GM23338 (cell line): ENCODE measurements around the gene VOPP1. TPM values are rescaled to one million over a fixed set of nuclear protein-coding genes. Genes with fewer than 3 reads are reported as not detected.

Experiments
- ATAC-seq: fragments of 200-7000 bp; cut with Tn5 transposase; 3 replicates; pipeline ENCODE4 v1.9.1; 2020
- DNase-seq: peaks from one replicate; pipeline ENCODE4 v3.0.0-alpha.2; 2015; ENCODE audit warnings: low spot score
- H2AFZ ChIP-seq: fragments of 200-600 bp; sonication (generic); 2 replicates; pipeline ENCODE4 v1.8.0; 2016; ENCODE audit warnings: antibody characterized with exemption, mild to moderate bottlenecking, moderate library complexity
- H3F3A ChIP-seq: fragments of 200-600 bp; sonication (generic); replicated peaks from 2 replicates; pipeline ENCODE4 v1.8.0; 2017; ENCODE audit warnings: antibody characterized with exemption, mixed run types, low read depth
- H3K27ac ChIP-seq: fragments of 200-600 bp; sonication (generic); 2 replicates; pipeline ENCODE4 v1.6.1; 2016; ENCODE audit warnings: low read depth
- H3K27me3 ChIP-seq: fragments of 200-600 bp; sonication (generic); 2 replicates; pipeline ENCODE4 v1.8.0; 2016; ENCODE audit warnings: mild to moderate bottlenecking, mixed run types, moderate library complexity; ENCODE audit not compliant: insufficient read depth
- H3K36me3 ChIP-seq: fragments of 200-600 bp; sonication (generic); 2 replicates; pipeline ENCODE4 v1.8.0; 2016; ENCODE audit warnings: mild to moderate bottlenecking; ENCODE audit not compliant: insufficient read depth
- H3K4me1 ChIP-seq: fragments of 200-600 bp; sonication (generic); 2 replicates; pipeline ENCODE4 v1.8.0; 2016; ENCODE audit warnings: mild to moderate bottlenecking, moderate library complexity; ENCODE audit not compliant: insufficient read depth
- H3K4me2 ChIP-seq: fragments of 200-600 bp; sonication (generic); 2 replicates; pipeline ENCODE4 v1.7.1; 2017; ENCODE audit warnings: mixed run types
- H3K4me3 ChIP-seq: fragments of 200-600 bp; sonication (generic); 2 replicates; pipeline ENCODE4 v1.6.1; 2016; ENCODE audit warnings: mixed run types
- H3K79me2 ChIP-seq: fragments of 200-600 bp; sonication (generic); replicated peaks from 2 replicates; pipeline ENCODE4 v1.8.0; 2017; ENCODE audit warnings: mild to moderate bottlenecking; ENCODE audit not compliant: insufficient read depth
- H3K9me2 ChIP-seq: fragments of 200-600 bp; sonication (generic); 2 replicates; pipeline ENCODE4 v1.8.0; 2017; ENCODE audit not compliant: insufficient read depth
- H4K20me1 ChIP-seq: fragments of 200-600 bp; sonication (generic); replicated peaks from 2 replicates; pipeline ENCODE4 v1.8.0; 2017; ENCODE audit warnings: mild to moderate bottlenecking; ENCODE audit not compliant: insufficient read depth
- H3K27ac Mint-ChIP-seq: 2 replicates; pipeline ENCODE4 v1.8.0; 2020; ENCODE audit warnings: inconsistent platforms, mild to moderate bottlenecking, moderate library complexity, mixed read lengths
- H3K27me3 Mint-ChIP-seq: 3 replicates; pipeline ENCODE4 v1.8.0; 2022; ENCODE audit warnings: low read depth, mild to moderate bottlenecking, moderate library complexity, mixed read lengths, inconsistent platforms; ENCODE audit not compliant: insufficient read depth, poor library complexity
- H3K36me3 Mint-ChIP-seq: 3 replicates; pipeline ENCODE4 v1.8.0; 2021; ENCODE audit warnings: low read depth, mild to moderate bottlenecking, inconsistent platforms, moderate library complexity, mixed read lengths
- H3K4me1 Mint-ChIP-seq: 3 replicates; pipeline ENCODE4 v1.8.0; 2020; ENCODE audit warnings: mild to moderate bottlenecking, inconsistent platforms, mixed read lengths
- H3K4me3 Mint-ChIP-seq: 3 replicates; pipeline ENCODE4 v1.8.0; 2021; ENCODE audit warnings: moderate library complexity, mild to moderate bottlenecking, inconsistent platforms, mixed read lengths
- H3K9me3 Mint-ChIP-seq: 3 replicates; pipeline ENCODE4 v1.8.0; 2020; ENCODE audit warnings: moderate library complexity, mild to moderate bottlenecking, inconsistent platforms, mixed read lengths
- CREB1 ChIP-seq: fragments of 250-450 bp; sonication (Bioruptor Pico); IDR thresholded peaks from 2 replicates; pipeline ENCODE4 v1.5.0; 2020; ENCODE audit warnings: low read depth, mild to moderate bottlenecking, moderate library complexity
- CTCF ChIP-seq, 2 experiments: fragments of 200-600 bp in 1 of 2; sonication (generic) in 1 of 2; conservative IDR thresholded peaks; 2 replicates each; pipeline versions ENCODE4 v1.5.1 to v1.6.1; 2016 to 2017; ENCODE audit warnings: antibody characterized with exemption in 2 of 2, low read depth in 2 of 2, mild to moderate bottlenecking in 2 of 2, moderate library complexity in 1 of 2
- EZH2 ChIP-seq: fragments of 200-600 bp; sonication (generic); IDR thresholded peaks from one replicate; pipeline ENCODE4 v1.8.0; 2017; ENCODE audit warnings: antibody characterized with exemption, mild to moderate bottlenecking, low read depth; ENCODE audit not compliant: unreplicated experiment
- EZH2phosphoT487 ChIP-seq: fragments of 200-600 bp; sonication (generic); IDR thresholded peaks from one replicate; pipeline ENCODE4 v1.8.1; 2018; ENCODE audit warnings: antibody characterized with exemption; ENCODE audit not compliant: unreplicated experiment
- JUNB ChIP-seq: IDR thresholded peaks from one replicate; pipeline ENCODE4 v1.6.1; 2016; ENCODE audit warnings: antibody characterized with exemption; ENCODE audit not compliant: unreplicated experiment
- NANOG ChIP-seq: IDR thresholded peaks from 2 replicates; pipeline ENCODE4 v1.6.1; 2016; ENCODE audit warnings: antibody characterized with exemption, borderline replicate concordance
- POLR2AphosphoS5 ChIP-seq: IDR thresholded peaks from 2 replicates; pipeline ENCODE4 v1.6.1; 2016; ENCODE audit warnings: antibody characterized with exemption, low read depth
- STAT1 ChIP-seq: IDR thresholded peaks from one replicate; pipeline ENCODE4 v1.6.1; 2016; ENCODE audit warnings: antibody characterized with exemption; ENCODE audit not compliant: unreplicated experiment
- ZNF114 ChIP-seq: fragments of 250-450 bp; sonication (Bioruptor Pico); IDR thresholded peaks from 2 replicates; pipeline ENCODE4 v1.5.0; 2020; ENCODE audit warnings: mild to moderate bottlenecking, moderate library complexity
- ZNF331 ChIP-seq: fragments of 250-450 bp; sonication (Bioruptor Pico); IDR thresholded peaks from 2 replicates; pipeline ENCODE4 v1.5.0; 2020; ENCODE audit warnings: low read depth, mild to moderate bottlenecking, moderate library complexity
- ZNF462 ChIP-seq: fragments of 250-450 bp; sonication (Bioruptor Pico); IDR thresholded peaks from 2 replicates; pipeline ENCODE4 v1.5.0; 2020; ENCODE audit warnings: mild to moderate bottlenecking, moderate library complexity
- polyA plus RNA-seq: library from polyadenylated mRNA; unstranded; fragments of >200 nt; fragmentation: Nextera tagmentation; extraction: Ambion mirVana; gene quantifications from 2 replicates; pipeline ENCODE4 v1.2.1, GENCODE V29; 2016
- total RNA-seq: library from RNA; depleted of rRNA; stranded (reverse); fragments of >200 nt; shearing (Covaris generic); gene quantifications from 2 replicates; pipeline ENCODE4 v1.2.3, GENCODE V29; 2014
- TF ChIP-seq, protein P1 (sequence below): IDR thresholded peaks from 2 replicates; pipeline ENCODE4 v1.6.1; 2016; ENCODE audit warnings: antibody characterized with exemption
- TF ChIP-seq, protein P2 (sequence below): IDR thresholded peaks from one replicate; pipeline ENCODE4 v1.6.1; 2018; ENCODE audit warnings: antibody characterized with exemption; ENCODE audit not compliant: unreplicated experiment

VOPP1 gene
- total and polyA plus RNA-seq, 2 experiments from 2014 or later = 28.2 to 73.7 TPM

DNA sequence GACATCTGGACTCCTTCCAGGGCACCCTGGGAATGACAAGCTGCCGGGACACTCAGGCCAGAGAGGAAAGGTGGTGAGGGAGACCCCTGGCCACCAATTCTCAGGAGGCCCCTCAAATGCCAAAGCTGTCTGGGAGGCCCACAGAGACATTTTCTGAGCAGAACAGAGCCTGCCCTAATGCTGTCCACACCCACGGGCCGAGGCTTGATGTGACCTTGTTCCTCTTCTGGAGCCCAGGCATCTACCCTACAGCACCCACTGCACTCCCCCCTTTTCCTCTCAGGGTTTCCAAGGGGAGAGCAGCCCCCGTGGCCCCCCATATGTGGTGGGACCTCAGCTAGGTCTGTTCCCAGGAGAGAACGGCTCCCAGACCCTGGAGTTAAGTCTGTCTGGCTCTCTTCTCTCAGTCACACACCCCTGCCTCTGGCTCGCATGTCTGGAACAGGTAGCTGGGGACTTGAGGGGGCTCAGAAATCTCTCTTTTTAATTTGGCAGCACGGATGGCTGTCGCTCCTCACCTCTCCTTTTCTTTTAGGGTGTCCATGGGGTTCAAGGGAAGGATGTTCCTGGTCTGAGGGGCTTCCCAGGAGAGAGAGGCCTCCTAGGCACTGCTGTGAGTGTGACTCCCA is 16.8 kb upstream of the VOPP1 start:
- Histone ChIP-seq H4K20me1 (no peaks in the 10 kb centered on the region), H2AFZ (no peak overlapping the region), H3K4me1 (peaks cover 8% of the 10 kb centered on the region; the same call in 1 of the 2 replicates), H3K4me2 (no peak overlapping the region), H3K36me3 (no peaks in the 10 kb centered on the region), H3K27me3 (no peaks in the 10 kb centered on the region), H3K9me2 (no peaks in the 10 kb centered on the region), H3F3A (no peaks in the 10 kb centered on the region), H3K27ac (no peak overlapping the region), H3K4me3 (no peak overlapping the region), H3K79me2 (no peaks in the 10 kb centered on the region)
- Mint-ChIP-seq H3K4me3 (no peak overlapping the region), H3K27ac (no peak overlapping the region), H3K27me3 (peaks cover 9% of the 10 kb centered on the region), H3K9me3 (no peaks in the 10 kb centered on the region; the same call in 1 of the 3 replicates), H3K4me1 (peaks cover 4% of the 10 kb centered on the region; the same call in 2 of the 3 replicates), H3K36me3 (no peaks in the 10 kb centered on the region)
- no peak for TF ChIP-seq CREB1 (CRISPR knock-in tag)
- no peak for TF ChIP-seq STAT1
- TF ChIP-seq ZNF331 (CRISPR knock-in tag) = no peak
- no peak for TF ChIP-seq JUNB
- TF ChIP-seq, protein P1, sequence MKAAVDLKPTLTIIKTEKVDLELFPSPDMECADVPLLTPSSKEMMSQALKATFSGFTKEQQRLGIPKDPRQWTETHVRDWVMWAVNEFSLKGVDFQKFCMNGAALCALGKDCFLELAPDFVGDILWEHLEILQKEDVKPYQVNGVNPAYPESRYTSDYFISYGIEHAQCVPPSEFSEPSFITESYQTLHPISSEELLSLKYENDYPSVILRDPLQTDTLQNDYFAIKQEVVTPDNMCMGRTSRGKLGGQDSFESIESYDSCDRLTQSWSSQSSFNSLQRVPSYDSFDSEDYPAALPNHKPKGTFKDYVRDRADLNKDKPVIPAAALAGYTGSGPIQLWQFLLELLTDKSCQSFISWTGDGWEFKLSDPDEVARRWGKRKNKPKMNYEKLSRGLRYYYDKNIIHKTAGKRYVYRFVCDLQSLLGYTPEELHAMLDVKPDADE = no peak
- TF ChIP-seq ZNF114 (CRISPR knock-in tag) = no peak
- TF ChIP-seq EZH2phosphoT487 = no peak
- no peak for TF ChIP-seq ZNF462
- TF ChIP-seq, protein P2, sequence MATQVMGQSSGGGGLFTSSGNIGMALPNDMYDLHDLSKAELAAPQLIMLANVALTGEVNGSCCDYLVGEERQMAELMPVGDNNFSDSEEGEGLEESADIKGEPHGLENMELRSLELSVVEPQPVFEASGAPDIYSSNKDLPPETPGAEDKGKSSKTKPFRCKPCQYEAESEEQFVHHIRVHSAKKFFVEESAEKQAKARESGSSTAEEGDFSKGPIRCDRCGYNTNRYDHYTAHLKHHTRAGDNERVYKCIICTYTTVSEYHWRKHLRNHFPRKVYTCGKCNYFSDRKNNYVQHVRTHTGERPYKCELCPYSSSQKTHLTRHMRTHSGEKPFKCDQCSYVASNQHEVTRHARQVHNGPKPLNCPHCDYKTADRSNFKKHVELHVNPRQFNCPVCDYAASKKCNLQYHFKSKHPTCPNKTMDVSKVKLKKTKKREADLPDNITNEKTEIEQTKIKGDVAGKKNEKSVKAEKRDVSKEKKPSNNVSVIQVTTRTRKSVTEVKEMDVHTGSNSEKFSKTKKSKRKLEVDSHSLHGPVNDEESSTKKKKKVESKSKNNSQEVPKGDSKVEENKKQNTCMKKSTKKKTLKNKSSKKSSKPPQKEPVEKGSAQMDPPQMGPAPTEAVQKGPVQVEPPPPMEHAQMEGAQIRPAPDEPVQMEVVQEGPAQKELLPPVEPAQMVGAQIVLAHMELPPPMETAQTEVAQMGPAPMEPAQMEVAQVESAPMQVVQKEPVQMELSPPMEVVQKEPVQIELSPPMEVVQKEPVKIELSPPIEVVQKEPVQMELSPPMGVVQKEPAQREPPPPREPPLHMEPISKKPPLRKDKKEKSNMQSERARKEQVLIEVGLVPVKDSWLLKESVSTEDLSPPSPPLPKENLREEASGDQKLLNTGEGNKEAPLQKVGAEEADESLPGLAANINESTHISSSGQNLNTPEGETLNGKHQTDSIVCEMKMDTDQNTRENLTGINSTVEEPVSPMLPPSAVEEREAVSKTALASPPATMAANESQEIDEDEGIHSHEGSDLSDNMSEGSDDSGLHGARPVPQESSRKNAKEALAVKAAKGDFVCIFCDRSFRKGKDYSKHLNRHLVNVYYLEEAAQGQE = no peak
- TF ChIP-seq EZH2 = no peak
- no peak for TF ChIP-seq CTCF (conservative IDR thresholded peaks at IDR 0.05; ENCODE audit: low read depth in 2 of 2)
- TF ChIP-seq NANOG = no peak
- no peak for TF ChIP-seq POLR2AphosphoS5
- DNase-seq (no peak), ATAC-seq (no peak)
